H1 (cell line): Measurements from ENCODE around the gene ZFHX2. TPM values are rescaled to one million over a fixed set of nuclear protein-coding genes. Genes with fewer than 3 reads are reported as not detected.

Experiments
- CTCF ChIA-PET: fragments of 300-600 bp; sonication (Branson Sonifier 250); formaldehyde crosslinking; loops from one replicate; lab custom pipeline; 2021; ENCODE audit not compliant: partially characterized antibody; lab: Charles Lee
- POLR2A ChIA-PET: fragments of 300-600 bp; sonication (Branson Sonifier 250); formaldehyde crosslinking; loops from one replicate; lab custom pipeline; 2021; ENCODE audit warnings: inconsistent platforms; ENCODE audit not compliant: partially characterized antibody; lab: Charles Lee
- DNase-seq, 2 experiments: peaks; one replicate each; pipeline versions ENCODE4 v3.0.0 to v3.0.0-alpha.2; 2010 to 2022; ENCODE audit warnings: low spot score in 2 of 2, low read depth in 1 of 2, mixed read lengths in 1 of 2
- FAIRE-seq: peaks from 2 replicates; lab custom pipeline; 2011; peaks lifted over from hg19 to GRCh38; lab: Jason Lieb, UNC
- H2AFZ ChIP-seq: 2 replicates; pipeline ENCODE4 v1.8.1; 2012; ENCODE audit warnings: low read length, inconsistent platforms
- H2AK5ac ChIP-seq: 2 replicates; pipeline ENCODE4 v1.6.1; 2013; ENCODE audit warnings: low read depth, low read length
- H2BK120ac ChIP-seq: replicated peaks from 2 replicates; pipeline ENCODE3; 2013; ENCODE audit warnings: low read depth, low read length, inconsistent platforms
- H2BK12ac ChIP-seq: 2 replicates; pipeline ENCODE4 v1.6.1; 2013; ENCODE audit warnings: low read depth, low read length
- H2BK15ac ChIP-seq: 2 replicates; pipeline ENCODE4 v1.6.1; 2013; ENCODE audit warnings: low read length
- H2BK20ac ChIP-seq: 2 replicates; pipeline ENCODE4 v1.6.1; 2013; ENCODE audit warnings: low read length
- H2BK5ac ChIP-seq: 2 replicates; pipeline ENCODE4 v1.6.1; 2013; ENCODE audit warnings: low read depth, low read length
- H3K14ac ChIP-seq: 2 replicates; pipeline ENCODE4 v1.6.1; 2013; ENCODE audit warnings: inconsistent platforms; ENCODE audit not compliant: insufficient read length
- H3K18ac ChIP-seq: 2 replicates; pipeline ENCODE4 v1.6.1; 2013; ENCODE audit warnings: low read length; ENCODE audit errors: extremely low read depth
- H3K23ac ChIP-seq: 2 replicates; pipeline ENCODE4 v1.6.1; 2013; ENCODE audit warnings: inconsistent platforms; ENCODE audit not compliant: insufficient read length
- H3K23me2 ChIP-seq: 2 replicates; pipeline ENCODE4 v1.6.1; 2013; ENCODE audit warnings: low read depth, low read length
- H3K27ac ChIP-seq: 2 replicates; pipeline ENCODE4 v1.6.1; 2011; ENCODE audit warnings: low read depth, low read length, inconsistent platforms
- H3K27me3 ChIP-seq, 4 experiments: replicated peaks in 1 of 4; 1 replicate in 1 of 4; 2 replicates in 3 of 4; pipeline versions ENCODE4 v1.6.1 to v1.8.1; 2011 to 2013; ENCODE audit warnings: low read length in 3 of 4, mild to moderate bottlenecking in 3 of 4, inconsistent platforms in 2 of 4, mixed read lengths in 2 of 4, moderate library complexity in 1 of 4; ENCODE audit not compliant: control insufficient read depth in 3 of 4, insufficient read depth in 3 of 4; ENCODE audit errors: extremely low read depth in 1 of 4
- H3K36me3 ChIP-seq, 4 experiments: 2 replicates each; pipeline versions ENCODE4 v1.6.1 to v1.8.1; 2011 to 2013; ENCODE audit warnings: mild to moderate bottlenecking in 4 of 4, low read length in 3 of 4, moderate library complexity in 2 of 4, control low read depth in 1 of 4, inconsistent platforms in 1 of 4; ENCODE audit not compliant: insufficient read depth in 4 of 4, control insufficient read depth in 2 of 4
- H3K4ac ChIP-seq: replicated peaks from 2 replicates; pipeline ENCODE3; 2013; ENCODE audit warnings: low read length, low read depth, mixed read lengths, inconsistent platforms; ENCODE audit not compliant: insufficient read length
- H3K4me1 ChIP-seq, 4 experiments: replicated peaks in 1 of 4; 1 replicate in 1 of 4; 2 replicates in 3 of 4; pipeline versions ENCODE4 v1.6.1 to v1.8.1; 2011 to 2013; ENCODE audit warnings: low read length in 3 of 4, inconsistent platforms in 2 of 4, mixed read lengths in 1 of 4; ENCODE audit not compliant: insufficient read depth in 4 of 4, control insufficient read depth in 3 of 4
- H3K4me2 ChIP-seq, 2 experiments: 2 replicates each; pipeline versions ENCODE4 v1.6.1 to v1.8.1; 2011 to 2013; ENCODE audit warnings: low read depth in 2 of 2, low read length in 2 of 2, control low read depth in 1 of 2, inconsistent platforms in 1 of 2, mild to moderate bottlenecking in 1 of 2; ENCODE audit not compliant: insufficient read depth in 1 of 2
- H3K4me3 ChIP-seq, 4 experiments: fragments of 200-600, 300-600 bp in 1 of 4; sonication (generic), shearing (Covaris generic), sonication (Bioruptor Twin) in 1 of 4; 2 replicates each; pipeline versions ENCODE4 v1.5.1 to v1.8.1; 2011 to 2016; ENCODE audit warnings: low read length in 4 of 4, low read depth in 3 of 4, control low read depth in 2 of 4, inconsistent platforms in 2 of 4, mild to moderate bottlenecking in 2 of 4, mixed read lengths in 1 of 4, moderate library complexity in 1 of 4; ENCODE audit not compliant: insufficient read depth in 2 of 4; ENCODE audit errors: extremely low read depth in 1 of 4
- H3K56ac ChIP-seq: replicated peaks from 2 replicates; pipeline ENCODE3; 2013; ENCODE audit warnings: low read depth, mild to moderate bottlenecking, mixed read lengths, low read length, inconsistent platforms; ENCODE audit not compliant: insufficient read length
- H3K79me1 ChIP-seq: 2 replicates; pipeline ENCODE4 v1.6.1; 2013; ENCODE audit warnings: low read depth, low read length, control low read depth
- H3K79me2 ChIP-seq, 2 experiments: 2 replicates each; pipeline versions ENCODE4 v1.6.1 to v1.8.1; 2012 to 2013; ENCODE audit warnings: low read length in 2 of 2, mild to moderate bottlenecking in 2 of 2, inconsistent platforms in 1 of 2; ENCODE audit not compliant: insufficient read depth in 2 of 2, control insufficient read depth in 1 of 2
- H3K9ac ChIP-seq, 4 experiments: replicated peaks in 1 of 4; 1 replicate in 1 of 4; 2 replicates in 3 of 4; pipeline versions ENCODE4 v1.6.1 to v1.8.1; 2011 to 2013; ENCODE audit warnings: low read depth in 3 of 4, low read length in 3 of 4, control low read depth in 2 of 4, mild to moderate bottlenecking in 2 of 4, moderate library complexity in 2 of 4, inconsistent platforms in 1 of 4; ENCODE audit errors: extremely low read depth in 1 of 4
- H3K9me3 ChIP-seq, 2 experiments: 2 replicates each; pipeline versions ENCODE4 v1.6.1 to v1.8.1; 2012 to 2013; ENCODE audit warnings: mild to moderate bottlenecking in 2 of 2, moderate library complexity in 2 of 2, control low read depth in 1 of 2, inconsistent platforms in 1 of 2, low read depth in 1 of 2, low read length in 1 of 2, mixed read lengths in 1 of 2; ENCODE audit not compliant: insufficient read depth in 2 of 2
- H4K20me1 ChIP-seq, 2 experiments: replicated peaks in 1 of 2; 2 replicates each; pipeline versions ENCODE3 to v1.8.1; 2011 to 2013; ENCODE audit warnings: inconsistent platforms in 2 of 2, low read length in 2 of 2, mild to moderate bottlenecking in 1 of 2; ENCODE audit not compliant: insufficient read depth in 2 of 2, control insufficient read depth in 1 of 2
- H4K5ac ChIP-seq: 2 replicates; pipeline ENCODE4 v1.6.1; 2013; ENCODE audit warnings: low read length, low read depth, mixed read lengths, inconsistent platforms; ENCODE audit not compliant: insufficient read length
- H4K8ac ChIP-seq: 2 replicates; pipeline ENCODE4 v1.8.0; 2013; ENCODE audit warnings: mild to moderate bottlenecking, moderate library complexity, low read length, inconsistent platforms; ENCODE audit not compliant: insufficient read depth; ENCODE audit errors: extremely low read depth
- H4K91ac ChIP-seq: replicated peaks from 2 replicates; pipeline ENCODE3; 2013; ENCODE audit warnings: low read length, mixed read lengths, inconsistent platforms; ENCODE audit not compliant: insufficient read length
- SIN3A ChIP-seq, 2 experiments: IDR thresholded peaks in 1 of 2; conservative IDR thresholded peaks in 1 of 2; 2 replicates each; pipeline ENCODE4 v1.6.1; 2011 to 2012; ENCODE audit warnings: low read length in 2 of 2, improper control_type of control experiment in 1 of 2, low read depth in 1 of 2, mild to moderate bottlenecking in 1 of 2
- SP1 ChIP-seq: IDR thresholded peaks from 2 replicates; pipeline ENCODE4 v1.6.1; 2011; ENCODE audit warnings: low read depth, low read length
- WGBS, 2 experiments: shearing (Covaris generic) in 1 of 2; methylation state at CpG; one replicate each; pipeline versions ENCODE4 v1.1.6 to v1.1.7; 2013 to 2015; ENCODE audit warnings: low lambda C conversion rate in 2 of 2, mixed read lengths in 2 of 2, inconsistent platforms in 1 of 2, low coverage in 1 of 2, missing lambda C conversion rate in 1 of 2; ENCODE audit not compliant: insufficient replicate concordance in 2 of 2, insufficient coverage in 1 of 2, insufficient read length in 1 of 2; ENCODE audit errors: extremely low coverage in 1 of 2, missing lambda C conversion rate in 1 of 2; 5-methylcytosine and 5-hydroxymethylcytosine counted together
- polyA plus RNA-seq, 7 experiments: library from polyadenylated mRNA; depleted of rRNA in 3 of 7; stranded (reverse) in 5 of 7; unstranded in 2 of 7; fragments of >200 nt in 5 of 7; fragments of 200-250 nt in 2 of 7; gene quantifications; 1 replicate in 5 of 7; 2 replicates in 1 of 7; 4 replicates in 1 of 7; pipeline versions ENCODE4 v1.2.1 to v1.2.3, GENCODE V29; 2011 to 2013; ENCODE audit warnings: missing spikeins in 2 of 7, mixed read lengths in 2 of 7
- total RNA-seq: library from RNA; stranded (reverse); fragmentation: NEBNext Ultra II Directional; extraction: Animal tissue kit (Norgen Biotek cat#: 25700); gene quantifications from 2 replicates; pipeline ENCODE4 v1.2.1, GENCODE V29; 2021

Gene ZFHX2
- total and polyA plus RNA-seq, 2 of the 8 experiments (the other 6 are each of a cell fraction or from before 2014, with no cell fraction given): 2.7 to 27.0 TPM

GRCh38 chr14:23530375-23531055 lies 21.1 kb downstream of the ZFHX2 start:
- no peak for TF ChIP-seq SIN3A (conservative IDR thresholded peaks at IDR 0.05 in 1 of 2, IDR thresholded peaks at IDR 0.05 in 1 of 2; ENCODE audit: low read depth in 1 of 2, low read length in 2 of 2)
- TF ChIP-seq SP1: no peak
- TF ChIP-seq, all 59 proteins: peak for 0

More at GRCh38 chr14:23530375-23531055, 21.1 kb downstream of the ZFHX2 start:
- Histone ChIP-seq H2AK5ac (no peak overlapping the region), H3K14ac (no peak overlapping the region), H3K23ac (no peak overlapping the region), H3K4me2 (no peak overlapping the region), H2BK5ac (no peak overlapping the region), H3K36me3 (peaks cover 7 to 51% (median 35%) of the 10 kb centered on the region in 4 experiments; a peak in 7 of 8 replicates), H3K27me3 (no peaks in the 10 kb centered on the region), H3K9me3 (no peaks in the 10 kb centered on the region), H2BK120ac (no peak overlapping the region), H3K4me3 (no peak overlapping the region), H4K20me1 (peaks cover 0 to 3% of the 10 kb centered on the region in 2 experiments), H4K5ac (no peak overlapping the region), H3K9ac (no peak overlapping the region), H3K56ac (no peak overlapping the region), H3K79me2 (no peaks in the 10 kb centered on the region), H3K18ac (no peak overlapping the region), H2BK12ac (no peak overlapping the region), H2AFZ (no peak overlapping the region), H4K8ac (no peak overlapping the region), H4K91ac (no peak overlapping the region), H3K79me1 (no peaks in the 10 kb centered on the region), H3K4me1 (peaks cover 0 to 3% (median 0%) of the 10 kb centered on the region in 4 experiments; a peak in 3 of 7 replicates), H3K4ac (no peak overlapping the region), H3K27ac (no peak overlapping the region), H2BK15ac (no peak overlapping the region; the same call in 1 of the 2 replicates), H3K23me2 (no peaks in the 10 kb centered on the region), H2BK20ac (no peak overlapping the region)
- no peak for FAIRE-seq
- CTCF ChIA-PET: interaction anchor here (0.6 to 70.5 kb wide), 9 partner anchors 12 to 708 kb away, joined by 3 to 2092 read pairs (median 5); partner anchors contain the start of genes AP1G2, JPH4, NGDN and THTPA
- POLR2A ChIA-PET: interaction anchor here (0.8 to 52.7 kb wide), 5 partner anchors 2 to 52 kb away, joined by 3 to 1523 read pairs (median 4); partner anchors contain the start of genes AP1G2, THTPA and ZFHX2
- WGBS, 2 experiments: 93% methylated on average over 10 of the region's 10 CpGs; no CpG with 5 or more reads in 1 of the 2 experiments
- DNase-seq: no peak
